Activated T-cell treated with anti-CD3 and anti-CD28 coated beads, Interleukin-2, amount 50 U/mL, for 48 hours (primary cell): ENCODE measurements around the gene TRMT10B.
"Not testable (repeated sequence)": the region's sequence is repeated elsewhere in the genome, so short reads cannot be mapped to it uniquely, and the experiment has no call there.

Experiments
- DNase-seq, 2 experiments: peaks; one replicate each; pipeline ENCODE4 v3.0.0-alpha.2; 2020

Gene TRMT10B

GRCh38 chr9:37752112-37752511 is 1.5 kb upstream of the TRMT10B start:
- DNase-seq, result not testable (repeated sequence)

- peak; percentile 34 to 47 for DNase-seq
These were observed 740 bp upstream of the TRMT10B start for GRCh38 chr9:37752642-37753488.

- DNase-seq, result no peak
These were observed 5.1 kb downstream of the TRMT10B start for GRCh38 chr9:37758747-37759146.

GRCh38 chr9:37760416-37761161 is 7.0 kb downstream of the TRMT10B start:
- DNase-seq, result no peak

- DNase-seq, result no peak
These were observed 7.9 kb downstream of the TRMT10B start for GRCh38 chr9:37761511-37761910.

GRCh38 chr9:37765263-37765662 is 11.7 kb downstream of the TRMT10B start:
- DNase-seq, result not testable (repeated sequence)

GRCh38 chr9:37769306-37769705 is 15.7 kb downstream of the TRMT10B start:
- DNase-seq, result no peak

- no peak for DNase-seq
These were observed 16.4 kb downstream of the TRMT10B start for GRCh38 chr9:37769995-37770394.

- no peak for DNase-seq
These were observed 21.8 kb downstream of the TRMT10B start for GRCh38 chr9:37775216-37775919.

GRCh38 chr9:37776328-37776727 is 22.7 kb downstream of the TRMT10B start:
- DNase-seq, result no peak

GRCh38 chr9:37778534-37778933 is 24.9 kb downstream of the TRMT10B start:
- DNase-seq, result no peak

- no peak for DNase-seq
These were observed 30.6 kb downstream of the TRMT10B start for GRCh38 chr9:37784291-37784615.

- DNase-seq, result peak; percentile 91 to 92
These were observed 31.2 kb downstream of the TRMT10B start, which contains the start of gene EXOSC3 for GRCh38 chr9:37784616-37785483. Gene EXOSC3 (minus strand): TSS chr9:37785064. CDS start chr9:37785044, 20 bp downstream.

GRCh38 chr9:37787059-37787458 is 33.5 kb downstream of the TRMT10B start:
- no peak for DNase-seq

- no peak for DNase-seq
These were observed 34.7 kb downstream of the TRMT10B start for GRCh38 chr9:37788332-37788731.

- no peak for DNase-seq
These were observed 36.5 kb downstream of the TRMT10B start for GRCh38 chr9:37790096-37790495.

- DNase-seq, result no peak
These were observed 38.5 kb downstream of the TRMT10B start for GRCh38 chr9:37792122-37792521.

- DNase-seq, result no peak
These were observed 42.6 kb downstream of the TRMT10B start for GRCh38 chr9:37796232-37796631.

- no peak for DNase-seq
These were observed 45.1 kb downstream of the TRMT10B start for GRCh38 chr9:37798677-37799076.

- peak; percentile 97 for DNase-seq
These were observed 47.2 kb downstream of the TRMT10B start, which contains the start of gene DCAF10 for GRCh38 chr9:37800631-37801286. Gene DCAF10 (plus strand): TSS chr9:37800797. CDS start chr9:37800867, 70 bp downstream.

- DNase-seq, result peak; percentile 57 to 68
These were observed 47.8 kb downstream of the TRMT10B start for GRCh38 chr9:37801287-37801850.
